Loucy (cell line): ENCODE measurements around the gene HOMER3.

ENCODE experiments used
- H2AFZ ChIP-seq: fragments of 200-600 bp; sonication (generic); 2 replicates; pipeline ENCODE4 v1.6.0; 2016; ENCODE audit warnings: antibody characterized with exemption, mild to moderate bottlenecking, low read length, moderate library complexity
- H3F3A ChIP-seq: fragments of 200-600 bp; 2 replicates; pipeline ENCODE4 v1.6.0; 2016; ENCODE audit warnings: antibody characterized with exemption, low read depth, mild to moderate bottlenecking
- H3K27me3 ChIP-seq: fragments of 200-600 bp; sonication (generic); 2 replicates; pipeline ENCODE4 v1.6.1; 2014; ENCODE audit warnings: low read length, mild to moderate bottlenecking; ENCODE audit not compliant: insufficient read depth, poor library complexity, severe bottlenecking
- H3K36me3 ChIP-seq: fragments of 200-600 bp; sonication (generic); 2 replicates; pipeline ENCODE4 v1.6.1; 2016; ENCODE audit warnings: low read length; ENCODE audit not compliant: insufficient read depth
- H3K4me1 ChIP-seq: fragments of 200-600 bp; sonication (generic); 2 replicates; pipeline ENCODE4 v1.5.1; 2014; ENCODE audit warnings: low read length, mild to moderate bottlenecking; ENCODE audit not compliant: insufficient read depth, poor library complexity, severe bottlenecking
- H3K4me2 ChIP-seq: fragments of 200-600 bp; sonication (generic); 2 replicates; pipeline ENCODE4 v1.6.0; 2014; ENCODE audit warnings: antibody characterized with exemption, low read length, low read depth, mild to moderate bottlenecking; ENCODE audit not compliant: poor library complexity, severe bottlenecking
- H3K4me3 ChIP-seq: fragments of 200-600 bp; sonication (generic); 2 replicates; pipeline ENCODE4 v1.5.1; 2014; ENCODE audit warnings: low read length, mild to moderate bottlenecking, mixed read lengths; ENCODE audit not compliant: poor library complexity, severe bottlenecking
- H3K79me2 ChIP-seq: fragments of 200-600 bp; sonication (generic); 2 replicates; pipeline ENCODE4 v1.6.1; 2014; ENCODE audit warnings: low read length; ENCODE audit not compliant: insufficient read depth
- H3K9ac ChIP-seq: fragments of 200-600 bp; sonication (generic); 2 replicates; pipeline ENCODE4 v1.6.0; 2014; ENCODE audit warnings: mild to moderate bottlenecking, low read depth, low read length, moderate library complexity; ENCODE audit not compliant: poor library complexity, severe bottlenecking
- H3K9me2 ChIP-seq: fragments of 200-600 bp; sonication (generic); replicated peaks from 2 replicates; pipeline ENCODE4 v1.6.1; 2016; ENCODE audit warnings: low read depth, low read length, mixed read lengths
- H3K9me3 ChIP-seq: fragments of 200-600 bp; sonication (generic); 2 replicates; pipeline ENCODE4 v1.6.1; 2014; ENCODE audit warnings: mild to moderate bottlenecking, antibody characterized with exemption, low read length, low read depth; ENCODE audit not compliant: insufficient read depth
- H4K20me1 ChIP-seq: fragments of 200-600 bp; sonication (generic); 2 replicates; pipeline ENCODE4 v1.6.0; 2014; ENCODE audit warnings: antibody characterized with exemption, low read length, mild to moderate bottlenecking; ENCODE audit not compliant: insufficient read depth, poor library complexity, severe bottlenecking
- CTCF ChIP-seq: fragments of 200-600 bp; sonication (generic); conservative IDR thresholded peaks from 2 replicates; pipeline ENCODE4 v1.5.1; 2014; ENCODE audit warnings: mild to moderate bottlenecking, antibody characterized with exemption, low read length
- EZH2phosphoT487 ChIP-seq: fragments of 200-600 bp; IDR thresholded peaks from 2 replicates; pipeline ENCODE4 v1.6.1; 2018; ENCODE audit warnings: antibody characterized with exemption, mild to moderate bottlenecking, moderate library complexity, borderline replicate concordance

HOMER3 gene

GRCh38 chr19:18894254-18895037 is 46.6 kb downstream of the HOMER3 start:
- no peak overlapping the region for H3K4me2 ChIP-seq
- H3K9ac ChIP-seq = no peak overlapping the region
- H4K20me1 ChIP-seq = no peaks in the 10 kb centered on the region
- TF ChIP-seq CTCF (no peak), EZH2phosphoT487 (no peak)
- H3K4me3 ChIP-seq = no peak overlapping the region
- H3K79me2 ChIP-seq = no peaks in the 10 kb centered on the region
- H3K9me3 ChIP-seq = no peaks in the 10 kb centered on the region
- H3K36me3 ChIP-seq = no peaks in the 10 kb centered on the region
- no peak overlapping the region for H2AFZ ChIP-seq
- H3F3A ChIP-seq = no peaks in the 10 kb centered on the region
- no peaks in the 10 kb centered on the region for H3K9me2 ChIP-seq
- H3K27me3 ChIP-seq = no peaks in the 10 kb centered on the region
- H3K4me1 ChIP-seq = no peaks in the 10 kb centered on the region

GRCh38 chr19:18893587-18894253 is 47.3 kb downstream of the HOMER3 start:
- no peak overlapping the region for H3K4me2 ChIP-seq
- no peaks in the 10 kb centered on the region for H4K20me1 ChIP-seq
- H3F3A ChIP-seq = no peaks in the 10 kb centered on the region
- H2AFZ ChIP-seq = no peak overlapping the region
- H3K4me3 ChIP-seq = no peak overlapping the region
- no peaks in the 10 kb centered on the region for H3K36me3 ChIP-seq
- no peak overlapping the region for H3K9ac ChIP-seq
- no peaks in the 10 kb centered on the region for H3K27me3 ChIP-seq
- no peaks in the 10 kb centered on the region for H3K79me2 ChIP-seq
- H3K4me1 ChIP-seq = no peaks in the 10 kb centered on the region
- H3K9me3 ChIP-seq = no peaks in the 10 kb centered on the region
- H3K9me2 ChIP-seq = no peaks in the 10 kb centered on the region
- no peak for TF ChIP-seq CTCF
- no peak for TF ChIP-seq EZH2phosphoT487

- H4K20me1 ChIP-seq = no peaks in the 10 kb centered on the region
- H3K9ac ChIP-seq = no peak overlapping the region
These were observed 50.9 kb downstream of the HOMER3 start for GRCh38 chr19:18889949-18890745.

More at GRCh38 chr19:18889949-18890745, 50.9 kb downstream of the HOMER3 start:
- H3K4me3 ChIP-seq = no peak overlapping the region
- H3K4me2 ChIP-seq = no peak overlapping the region
- H3K36me3 ChIP-seq = no peaks in the 10 kb centered on the region
- no peaks in the 10 kb centered on the region for H3K9me2 ChIP-seq
- H3K27me3 ChIP-seq = no peaks in the 10 kb centered on the region
- H3K79me2 ChIP-seq = no peaks in the 10 kb centered on the region
- no peak overlapping the region for H2AFZ ChIP-seq
- no peaks in the 10 kb centered on the region for H3K4me1 ChIP-seq
- TF ChIP-seq CTCF (no peak), EZH2phosphoT487 (no peak)
- no peaks in the 10 kb centered on the region for H3F3A ChIP-seq
- no peaks in the 10 kb centered on the region for H3K9me3 ChIP-seq
